Jurkat, Clone E6-1 (cell line): ENCODE data around the gene GALNT10.
A peak's percentile ranks its signal among the peaks of the same experiment; 100 is the strongest.

Source experiments
- DNase-seq: peaks from one replicate; pipeline ENCODE4 v3.0.0-alpha.2; 2011; ENCODE audit warnings: low read depth, low spot score
- H3K4me3 ChIP-seq: 2 replicates; pipeline ENCODE4 v1.5.1; 2011; ENCODE audit warnings: mild to moderate bottlenecking, low read length, control low read depth, moderate library complexity

GALNT10 gene

GRCh38 chr5:154467655-154468354 lies 277.3 kb downstream of the GALNT10 start:
- no peak overlapping the region for H3K4me3 ChIP-seq
- DNase-seq = peak; percentile 37

GRCh38 chr5:154470137-154470536 lies 279.6 kb downstream of the GALNT10 start:
- H3K4me3 ChIP-seq = no peak overlapping the region
- DNase-seq = no peak
